ENCODE results near the gene NFIC. TPM values are rescaled to one million over a fixed set of nuclear protein-coding genes. Genes with fewer than 3 reads are reported as not detected.

Gene NFIC
- polyA plus RNA-seq, 1 donor from 2014 or later: 0.24 TPM

GRCh38 chr19:3336680-3337523 is 29.5 kb upstream of the NFIC start:
- Histone ChIP-seq H3K27me3 (ENCODE audit: insufficient read depth, low read depth, low read length) (peaks cover 12% of the 10 kb centered on the region), H3K9ac (ENCODE audit: low read length) (no peak overlapping the region), H2AFZ (ENCODE audit: low read depth, low read length) (no peak overlapping the region)

GRCh38 chr19:3338541-3339181 is 27.7 kb upstream of the NFIC start:
- Histone ChIP-seq H3K4me3 (ENCODE audit: low read length) (no peak overlapping the region), H3K27me3 (ENCODE audit: insufficient read depth, low read depth, low read length) (peaks cover 3% of the 10 kb centered on the region), H3K79me2 (replicated peaks; ENCODE audit: insufficient read depth, low read length) (no peaks in the 10 kb centered on the region), H3K27ac (ENCODE audit: low read length) (no peak overlapping the region), H3K9me2 (ENCODE audit: insufficient read depth, low read length) (no peaks in the 10 kb centered on the region), H2AFZ (ENCODE audit: low read depth, low read length) (no peak overlapping the region), H3K4me2 (ENCODE audit: low read length) (no peak overlapping the region), H4K20me1 (ENCODE audit: insufficient read depth) (no peaks in the 10 kb centered on the region), H3F3A (ENCODE audit: insufficient read depth, low read length, poor library complexity, severe bottlenecking) (no peaks in the 10 kb centered on the region), H3K9ac (ENCODE audit: low read length) (no peak overlapping the region), H3K9me3 (ENCODE audit: low read length) (no peaks in the 10 kb centered on the region), H3K36me3 (ENCODE audit: insufficient read depth, low read length) (no peaks in the 10 kb centered on the region)
- TF ChIP-seq TAF1 (IDR thresholded peaks at IDR 0.05; ENCODE audit: low read depth) (no peak), SMC3 (conservative IDR thresholded peaks at IDR 0.05; ENCODE audit: poor library complexity) (no peak), POLR2AphosphoS5 (IDR thresholded peaks at IDR 0.05) (no peak), EP300 (conservative IDR thresholded peaks at IDR 0.05; ENCODE audit: poor library complexity, severe bottlenecking) (no peak), MXI1 (conservative IDR thresholded peaks at IDR 0.05; ENCODE audit: poor library complexity, severe bottlenecking) (no peak), EZH2 (IDR thresholded peaks at IDR 0.05; ENCODE audit: borderline replicate concordance, insufficient read depth, low read length, poor library complexity, severe bottlenecking) (no peak)
- TF ChIP-seq, protein P1, sequence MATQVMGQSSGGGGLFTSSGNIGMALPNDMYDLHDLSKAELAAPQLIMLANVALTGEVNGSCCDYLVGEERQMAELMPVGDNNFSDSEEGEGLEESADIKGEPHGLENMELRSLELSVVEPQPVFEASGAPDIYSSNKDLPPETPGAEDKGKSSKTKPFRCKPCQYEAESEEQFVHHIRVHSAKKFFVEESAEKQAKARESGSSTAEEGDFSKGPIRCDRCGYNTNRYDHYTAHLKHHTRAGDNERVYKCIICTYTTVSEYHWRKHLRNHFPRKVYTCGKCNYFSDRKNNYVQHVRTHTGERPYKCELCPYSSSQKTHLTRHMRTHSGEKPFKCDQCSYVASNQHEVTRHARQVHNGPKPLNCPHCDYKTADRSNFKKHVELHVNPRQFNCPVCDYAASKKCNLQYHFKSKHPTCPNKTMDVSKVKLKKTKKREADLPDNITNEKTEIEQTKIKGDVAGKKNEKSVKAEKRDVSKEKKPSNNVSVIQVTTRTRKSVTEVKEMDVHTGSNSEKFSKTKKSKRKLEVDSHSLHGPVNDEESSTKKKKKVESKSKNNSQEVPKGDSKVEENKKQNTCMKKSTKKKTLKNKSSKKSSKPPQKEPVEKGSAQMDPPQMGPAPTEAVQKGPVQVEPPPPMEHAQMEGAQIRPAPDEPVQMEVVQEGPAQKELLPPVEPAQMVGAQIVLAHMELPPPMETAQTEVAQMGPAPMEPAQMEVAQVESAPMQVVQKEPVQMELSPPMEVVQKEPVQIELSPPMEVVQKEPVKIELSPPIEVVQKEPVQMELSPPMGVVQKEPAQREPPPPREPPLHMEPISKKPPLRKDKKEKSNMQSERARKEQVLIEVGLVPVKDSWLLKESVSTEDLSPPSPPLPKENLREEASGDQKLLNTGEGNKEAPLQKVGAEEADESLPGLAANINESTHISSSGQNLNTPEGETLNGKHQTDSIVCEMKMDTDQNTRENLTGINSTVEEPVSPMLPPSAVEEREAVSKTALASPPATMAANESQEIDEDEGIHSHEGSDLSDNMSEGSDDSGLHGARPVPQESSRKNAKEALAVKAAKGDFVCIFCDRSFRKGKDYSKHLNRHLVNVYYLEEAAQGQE (IDR thresholded peaks at IDR 0.05; ENCODE audit: borderline replicate concordance): no peak

More at GRCh38 chr19:3336680-3337523, 29.5 kb upstream of the NFIC start:
- Histone ChIP-seq H3K9me2 (ENCODE audit: insufficient read depth, low read length) (no peaks in the 10 kb centered on the region), H3K27ac (ENCODE audit: low read length) (no peak overlapping the region), H3K9me3 (ENCODE audit: low read length) (no peaks in the 10 kb centered on the region), H3K4me3 (ENCODE audit: low read length) (no peak overlapping the region), H3K4me2 (ENCODE audit: low read length) (no peak overlapping the region), H4K20me1 (ENCODE audit: insufficient read depth) (no peaks in the 10 kb centered on the region), H3K36me3 (ENCODE audit: insufficient read depth, low read length) (no peaks in the 10 kb centered on the region), H3K79me2 (replicated peaks; ENCODE audit: insufficient read depth, low read length) (no peaks in the 10 kb centered on the region), H3F3A (ENCODE audit: insufficient read depth, low read length, poor library complexity, severe bottlenecking) (no peaks in the 10 kb centered on the region)
- no peak for TF ChIP-seq RAD21 (conservative IDR thresholded peaks at IDR 0.05)
- no peak for TF ChIP-seq EP300 (conservative IDR thresholded peaks at IDR 0.05; ENCODE audit: poor library complexity, severe bottlenecking)
- no peak for TF ChIP-seq CTCF (IDR thresholded peaks at IDR 0.05; ENCODE audit: poor library complexity, severe bottlenecking)
- TF ChIP-seq SMC3 (conservative IDR thresholded peaks at IDR 0.05; ENCODE audit: poor library complexity): no peak
- TF ChIP-seq, protein P1 (IDR thresholded peaks at IDR 0.05; ENCODE audit: borderline replicate concordance): no peak
- no peak for TF ChIP-seq TAF1 (IDR thresholded peaks at IDR 0.05; ENCODE audit: low read depth)
- no peak for TF ChIP-seq EZH2 (IDR thresholded peaks at IDR 0.05; ENCODE audit: borderline replicate concordance, insufficient read depth, low read length, poor library complexity, severe bottlenecking)
- no peak for TF ChIP-seq MXI1 (conservative IDR thresholded peaks at IDR 0.05; ENCODE audit: poor library complexity, severe bottlenecking)
- TF ChIP-seq POLR2AphosphoS5 (IDR thresholded peaks at IDR 0.05): no peak
